NCI-H446 (cell line): ENCODE measurements around the gene TTBK1.

Experiments used
- DNase-seq, 2 experiments: peaks; one replicate each; lab custom pipeline; 2025; lab: John Stamatoyannopoulos, UW

The TTBK1 gene

DNA sequence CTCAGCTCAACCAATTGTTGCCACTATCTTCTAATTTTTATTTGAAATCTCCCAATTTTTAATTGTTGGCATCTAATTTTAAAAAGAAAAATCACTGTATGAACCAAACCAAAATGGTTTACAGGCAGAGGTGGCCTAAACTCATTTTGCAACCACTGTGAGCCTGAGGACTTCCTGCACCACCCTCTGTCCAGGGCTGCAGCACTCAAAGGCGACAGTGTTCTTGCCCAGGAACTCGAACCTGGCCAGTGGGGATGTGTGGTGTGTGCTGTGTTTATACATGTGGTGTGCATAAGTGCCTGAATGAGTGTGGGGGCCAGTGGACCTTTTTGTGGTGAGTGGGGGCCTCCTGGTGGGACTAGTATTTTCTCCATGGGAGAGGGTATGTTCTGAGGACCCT, 30.4 kb downstream of the TTBK1 start:
- DNase-seq = no peak

GRCh38 chr6:43274127-43274915, 31.0 kb downstream of the TTBK1 start:
- DNase-seq = no peak

- no peak for DNase-seq
These were observed 31.8 kb downstream of the TTBK1 start for GRCh38 chr6:43274916-43275597.

- no peak for DNase-seq
These were observed 32.7 kb downstream of the TTBK1 start for GRCh38 chr6:43275801-43276576.

GRCh38 chr6:43276577-43277305, 33.5 kb downstream of the TTBK1 start:
- no peak for DNase-seq

DNA sequence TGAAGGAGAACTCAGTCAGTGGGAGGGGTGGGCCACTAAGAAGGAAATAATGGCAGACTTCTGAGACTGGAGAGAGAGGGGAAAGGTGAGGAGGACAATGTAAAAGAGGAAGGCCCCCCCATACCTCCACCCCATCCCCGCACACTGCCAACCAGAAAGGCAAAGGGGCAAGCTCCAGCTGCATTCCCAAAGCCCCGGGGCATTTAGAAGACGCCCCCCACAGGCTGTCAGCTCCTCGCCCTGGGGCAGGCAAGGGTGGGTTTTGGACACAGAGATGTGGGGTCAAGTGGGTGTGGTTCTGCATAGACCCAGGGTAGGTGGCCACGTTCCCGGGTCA, 34.0 kb downstream of the TTBK1 start:
- DNase-seq = no peak

GRCh38 chr6:43277643-43278523, 34.6 kb downstream of the TTBK1 start:
- DNase-seq = no peak

GRCh38 chr6:43278524-43279078, 35.3 kb downstream of the TTBK1 start:
- no peak for DNase-seq

DNA sequence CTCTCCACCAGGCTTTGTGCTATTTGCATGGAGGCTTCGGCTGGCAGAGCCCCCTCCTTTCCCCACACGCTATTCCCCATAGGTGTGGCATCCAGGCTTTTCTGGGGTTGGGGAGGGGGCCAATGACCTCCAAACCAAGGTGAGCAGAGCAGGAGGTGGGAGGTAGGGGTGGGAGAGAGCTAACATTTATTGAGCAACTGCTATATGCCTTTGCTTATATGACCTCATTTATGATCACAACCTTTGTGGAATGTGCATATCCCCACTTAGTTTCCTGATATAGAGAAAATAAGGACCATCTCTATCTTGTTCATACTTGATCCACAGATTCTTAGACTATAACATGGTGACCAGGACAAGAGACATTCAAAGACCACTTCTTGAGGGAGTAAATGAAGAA, 37.0 kb downstream of the TTBK1 start:
- no peak for DNase-seq

DNA sequence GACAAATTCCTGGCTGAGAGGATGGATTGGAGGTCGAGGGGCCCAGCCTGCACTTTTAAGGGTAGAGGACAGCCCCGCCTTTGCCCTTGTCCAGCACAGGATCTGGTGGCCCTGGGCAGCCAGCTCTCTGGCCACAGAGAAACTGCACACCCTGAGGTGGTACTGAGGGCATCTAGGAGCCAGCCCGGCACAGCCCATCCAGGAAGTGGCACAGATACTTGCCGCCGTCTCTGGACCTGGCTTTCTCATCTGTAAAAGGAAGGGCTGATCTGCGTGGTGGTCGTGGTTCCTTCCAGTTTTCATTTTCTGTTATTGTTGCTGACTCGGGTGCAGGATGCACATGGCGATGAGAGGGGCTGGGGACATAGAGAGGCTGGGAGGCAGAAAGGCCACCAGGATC, 38.8 kb downstream of the TTBK1 start:
- no peak for DNase-seq

DNA sequence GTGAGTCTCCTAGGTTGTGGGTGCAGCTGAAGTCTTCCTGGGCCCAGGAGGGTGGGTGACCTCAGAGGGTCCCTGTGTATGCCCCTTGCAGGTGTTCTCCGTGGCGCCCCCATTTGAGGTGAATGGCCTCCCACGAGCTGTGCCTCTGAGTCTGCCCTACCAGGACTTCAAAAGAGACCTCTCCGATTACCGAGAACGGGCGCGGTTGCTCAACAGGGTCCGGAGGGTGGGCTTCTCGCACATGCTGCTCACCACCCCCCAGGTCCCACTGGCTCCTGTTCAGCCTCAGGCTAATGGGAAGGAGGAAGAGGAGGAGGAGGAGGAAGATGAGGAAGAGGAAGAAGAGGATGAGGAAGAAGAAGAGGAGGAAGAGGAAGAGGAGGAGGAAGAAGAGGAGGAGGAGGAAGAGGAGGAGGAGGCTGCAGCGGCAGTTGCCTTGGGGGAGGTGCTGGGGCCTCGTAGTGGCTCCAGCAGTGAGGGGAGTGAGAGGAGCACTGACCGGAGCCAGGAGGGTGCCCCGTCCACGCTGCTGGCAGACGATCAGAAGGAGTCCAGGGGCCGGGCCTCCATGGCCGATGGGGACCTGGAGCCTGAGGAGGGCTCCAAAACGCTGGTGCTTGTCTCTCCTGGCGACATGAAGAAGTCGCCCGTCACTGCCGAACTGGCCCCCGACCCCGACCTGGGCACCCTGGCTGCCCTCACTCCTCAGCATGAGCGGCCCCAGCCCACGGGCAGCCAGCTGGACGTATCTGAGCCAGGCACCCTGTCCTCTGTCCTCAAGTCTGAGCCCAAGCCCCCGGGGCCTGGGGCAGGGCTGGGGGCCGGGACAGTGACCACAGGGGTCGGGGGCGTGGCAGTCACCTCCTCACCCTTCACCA, 39.6 kb downstream of the TTBK1 start:
- DNase-seq = no peak

DNA sequence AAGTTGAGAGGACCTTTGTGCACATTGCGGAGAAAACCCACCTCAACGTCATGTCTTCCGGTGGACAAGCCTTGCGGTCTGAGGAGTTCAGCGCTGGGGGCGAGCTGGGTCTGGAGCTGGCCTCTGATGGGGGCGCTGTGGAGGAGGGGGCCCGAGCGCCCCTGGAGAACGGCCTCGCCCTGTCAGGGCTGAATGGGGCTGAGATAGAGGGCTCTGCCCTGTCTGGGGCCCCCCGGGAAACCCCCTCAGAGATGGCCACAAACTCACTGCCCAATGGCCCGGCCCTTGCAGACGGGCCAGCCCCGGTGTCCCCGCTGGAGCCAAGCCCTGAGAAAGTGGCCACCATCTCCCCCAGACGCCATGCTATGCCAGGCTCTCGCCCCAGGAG, 40.2 kb downstream of the TTBK1 start:
- no peak for DNase-seq

GRCh38 chr6:43283905-43284304, 40.6 kb downstream of the TTBK1 start:
- DNase-seq = no peak

GRCh38 chr6:43284991-43285781, 41.9 kb downstream of the TTBK1 start:
- DNase-seq = no peak

- no peak for DNase-seq
These were observed 42.6 kb downstream of the TTBK1 start for GRCh38 chr6:43285832-43286231.

DNA sequence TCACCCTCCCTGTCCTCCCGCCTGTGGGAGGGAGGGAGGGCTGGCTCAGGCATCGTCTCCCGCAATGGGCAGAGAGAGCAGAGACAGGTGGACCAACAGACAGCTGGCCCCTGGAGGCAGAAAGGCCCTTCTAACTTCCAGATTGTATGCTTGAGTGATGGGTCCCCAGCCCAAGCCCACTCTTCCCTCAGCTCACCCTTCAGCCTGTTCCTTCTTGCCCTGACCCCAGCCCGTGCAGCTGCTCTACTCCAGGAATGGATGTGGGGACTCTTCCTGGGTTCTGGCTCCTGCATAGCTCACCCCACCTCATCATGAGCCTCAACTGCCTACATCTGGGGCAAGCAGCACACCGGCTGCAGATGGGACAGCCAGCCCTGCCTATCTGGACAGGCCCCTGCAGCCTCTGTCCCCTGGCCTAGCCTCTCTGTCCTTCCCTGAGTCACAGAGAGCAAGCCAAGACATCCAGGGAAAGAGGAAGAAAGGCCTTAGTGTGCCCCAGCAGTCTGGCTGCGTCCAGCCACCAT, 43.2 kb downstream of the TTBK1 start:
- no peak for DNase-seq

DNA sequence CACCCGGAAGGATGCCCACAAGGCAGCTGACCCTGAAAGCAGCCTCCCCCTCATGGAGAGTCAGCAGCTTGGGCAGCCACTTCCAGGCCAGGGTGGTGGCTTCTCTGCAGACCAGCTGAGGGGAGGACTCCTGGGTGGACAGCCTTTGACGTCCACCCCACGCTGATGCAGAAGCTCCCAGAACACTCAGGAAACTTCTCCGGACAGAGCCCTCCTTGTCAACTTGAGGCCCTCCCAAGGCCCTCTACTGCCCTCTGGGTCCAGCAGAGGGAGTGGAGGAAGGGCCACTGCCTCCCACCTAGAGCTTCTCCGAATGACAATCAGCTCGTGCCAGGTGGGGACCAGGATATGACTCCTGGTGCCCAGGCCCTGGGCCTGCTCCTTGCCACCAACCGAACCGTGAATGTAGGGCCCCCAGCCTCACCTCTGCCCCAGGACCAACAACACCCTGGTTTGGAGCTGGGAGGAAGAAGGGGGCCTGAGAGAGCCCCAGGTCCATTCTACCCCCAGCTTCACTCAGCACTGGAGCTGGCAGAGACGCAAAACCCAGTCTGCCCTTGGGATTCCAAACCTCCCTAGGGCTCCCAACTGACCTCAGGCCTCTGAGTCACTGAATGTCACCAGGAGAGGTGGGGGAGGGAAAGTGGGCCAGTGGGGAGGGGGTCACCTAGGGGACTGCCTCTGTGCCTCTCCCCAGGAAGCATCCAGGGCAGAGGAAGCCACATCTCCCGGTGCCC, 43.9 kb downstream of the TTBK1 start:
- DNase-seq = no peak
